H1 (cell line): Measurements from ENCODE around the gene KLHL30. TPM values are rescaled to one million over a fixed set of nuclear protein-coding genes. Genes with fewer than 3 reads are reported as not detected.

Experiments used
- CHD7 ChIP-seq: fragments of 300-600 bp; sonication (generic); IDR thresholded peaks from 2 replicates; pipeline ENCODE4 v1.7.1; 2012; ENCODE audit warnings: low read length, moderate library complexity, mild to moderate bottlenecking, inconsistent platforms; ENCODE audit not compliant: insufficient replicate concordance
- SUZ12 ChIP-seq: fragments of 200-600 bp; sonication (generic); IDR thresholded peaks from 2 replicates; pipeline ENCODE4 v1.6.1; 2012; ENCODE audit warnings: mild to moderate bottlenecking, inconsistent platforms, low read length, moderate library complexity, mixed read lengths
- polyA plus RNA-seq, 7 experiments: library from polyadenylated mRNA; depleted of rRNA in 3 of 7; stranded (reverse) in 5 of 7; unstranded in 2 of 7; fragments of >200 nt in 5 of 7; fragments of 200-250 nt in 2 of 7; gene quantifications; 1 replicate in 5 of 7; 2 replicates in 1 of 7; 4 replicates in 1 of 7; pipeline versions ENCODE4 v1.2.1 to v1.2.3, GENCODE V29; 2011 to 2013; ENCODE audit warnings: missing spikeins in 2 of 7, mixed read lengths in 2 of 7
- total RNA-seq: library from RNA; stranded (reverse); fragmentation: NEBNext Ultra II Directional; extraction: Animal tissue kit (Norgen Biotek cat#: 25700); gene quantifications from 2 replicates; pipeline ENCODE4 v1.2.1, GENCODE V29; 2021

The KLHL30 gene
- total and polyA plus RNA-seq, 2 of the 8 experiments (the other 6 are each of a cell fraction or from before 2014, with no cell fraction given), result not detected

DNA sequence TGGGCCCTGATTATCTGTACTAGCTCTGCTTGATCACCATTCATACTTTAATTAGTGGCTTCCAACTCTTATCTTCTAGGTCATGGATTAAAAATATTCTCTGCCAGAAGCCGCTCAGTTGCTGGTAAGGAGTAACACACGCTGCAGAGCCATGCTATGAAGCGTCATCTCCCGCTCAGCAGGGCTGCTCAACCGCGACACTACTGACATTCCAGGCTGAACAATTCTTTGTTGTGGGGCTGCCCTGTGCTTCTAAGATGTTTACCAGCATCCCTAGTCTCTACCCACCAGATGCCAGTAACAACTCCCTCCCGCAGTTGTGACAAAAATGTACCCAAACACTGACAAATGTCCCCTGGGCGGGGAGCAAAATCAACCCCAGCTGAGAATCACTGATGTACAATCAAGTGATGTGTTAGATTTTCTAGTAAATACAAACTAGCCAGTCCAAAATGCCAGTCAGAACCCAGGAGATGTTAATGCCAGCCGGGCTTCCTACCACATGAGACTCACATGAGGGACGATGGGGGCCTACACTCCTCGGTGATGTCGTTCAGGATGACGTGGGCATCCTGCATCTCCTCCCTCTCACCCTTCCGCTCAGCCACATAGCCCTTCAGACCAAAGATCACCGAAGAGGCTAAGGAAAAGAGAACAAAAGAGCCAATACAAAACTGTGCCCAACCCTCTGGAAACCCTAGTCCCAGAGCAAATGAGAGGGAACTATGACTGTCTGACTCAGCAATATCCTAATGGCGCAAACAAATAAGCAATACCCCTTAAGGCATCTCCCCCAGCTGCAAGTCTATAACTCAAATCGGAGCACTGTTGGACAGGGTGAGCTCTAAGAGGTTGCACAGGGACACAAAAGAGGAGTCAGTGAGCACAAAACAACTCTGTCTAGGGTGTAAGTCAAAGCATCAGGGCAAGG is 49.4 kb downstream of the KLHL30 start (continued):
- TF ChIP-seq CHD7 (no peak), SUZ12 (no peak)
